DND-41 (cell line): ENCODE results near the gene CTNND1.
A peak's percentile ranks its signal among the peaks of the same experiment; 100 is the strongest.

Experiments
- ATAC-seq: fragments of 200-7000 bp; cut with Tn5 transposase; 3 replicates; pipeline ENCODE4 v1.9.1; 2021; ENCODE audit warnings: low read depth; ENCODE audit not compliant: insufficient read depth
- DNase-seq: peaks from one replicate; pipeline ENCODE4 v3.0.0-alpha.2; 2020
- H2AFZ ChIP-seq: 2 replicates; pipeline ENCODE4 v1.6.0; 2012; ENCODE audit warnings: low read depth, low read length
- H3K27ac ChIP-seq: 2 replicates; pipeline ENCODE4 v1.5.1; 2012; ENCODE audit warnings: low read length, inconsistent platforms
- H3K27me3 ChIP-seq: fragments of 200-600 bp; sonication (generic); 2 replicates; pipeline ENCODE4 v1.6.0; 2012; ENCODE audit warnings: low read length, mild to moderate bottlenecking, inconsistent platforms; ENCODE audit not compliant: insufficient read depth, poor library complexity
- H3K36me3 ChIP-seq: 2 replicates; pipeline ENCODE4 v1.5.1; 2012; ENCODE audit warnings: low read length, inconsistent platforms; ENCODE audit not compliant: insufficient read depth
- H3K4me1 ChIP-seq: 2 replicates; pipeline ENCODE4 v1.5.1; 2012; ENCODE audit warnings: mild to moderate bottlenecking, low read length; ENCODE audit not compliant: insufficient read depth
- H3K4me2 ChIP-seq: 2 replicates; pipeline ENCODE4 v1.6.0; 2012; ENCODE audit warnings: mild to moderate bottlenecking, moderate library complexity, low read length, inconsistent platforms; ENCODE audit not compliant: insufficient read depth
- H3K4me3 ChIP-seq, 2 experiments: fragments of 200-600 bp in 1 of 2; shearing (Covaris generic) in 1 of 2; 2 replicates each; pipeline ENCODE4 v1.5.1; 2012 to 2016; ENCODE audit warnings: inconsistent platforms in 2 of 2, low read length in 2 of 2, mild to moderate bottlenecking in 2 of 2, low read depth in 1 of 2, moderate library complexity in 1 of 2
- H3K79me2 ChIP-seq: 2 replicates; pipeline ENCODE4 v1.6.0; 2012; ENCODE audit warnings: low read length, inconsistent platforms; ENCODE audit not compliant: insufficient read depth
- H3K9ac ChIP-seq: 2 replicates; pipeline ENCODE4 v1.6.0; 2012; ENCODE audit warnings: low read depth, mild to moderate bottlenecking, inconsistent platforms, low read length, moderate library complexity
- H3K9me3 ChIP-seq: 2 replicates; pipeline ENCODE4 v1.5.1; 2012; ENCODE audit warnings: low read length, moderate library complexity, mild to moderate bottlenecking, inconsistent platforms; ENCODE audit not compliant: insufficient read depth, severe bottlenecking
- H4K20me1 ChIP-seq: 2 replicates; pipeline ENCODE4 v1.6.0; 2012; ENCODE audit warnings: low read length; ENCODE audit not compliant: insufficient read depth
- EZH2 ChIP-seq: IDR thresholded peaks from 3 replicates; pipeline ENCODE4 v1.6.1; 2012; ENCODE audit warnings: borderline replicate concordance, low read depth, mild to moderate bottlenecking, moderate library complexity, low read length, inconsistent platforms; ENCODE audit not compliant: severe bottlenecking
- TF ChIP-seq, protein P1 (sequence below): IDR thresholded peaks from 2 replicates; pipeline ENCODE4 v1.5.1; 2012; ENCODE audit warnings: borderline replicate concordance, low read length, moderate library complexity, mild to moderate bottlenecking; ENCODE audit not compliant: poor library complexity, severe bottlenecking; ENCODE audit errors: extremely low read depth

The CTNND1 gene

GRCh38 chr11:57741132-57742086, 20.2 kb upstream of the CTNND1 start, which contains the start of gene SELENOH:
SELENOH (plus strand) TSS chr11:57741491; CDS start chr11:57741596, 105 bp downstream.
- peaks cover 70% of the 10 kb centered on the region for H3K36me3 ChIP-seq
- peaks cover 38% of the 10 kb centered on the region for H3K79me2 ChIP-seq
- H3K4me2 ChIP-seq, result peak within 1 kb of the TSS; percentile 92
- H3K4me3 ChIP-seq, result peak within 1 kb of the TSS; percentile 68 to 76
- TF ChIP-seq, protein P1, sequence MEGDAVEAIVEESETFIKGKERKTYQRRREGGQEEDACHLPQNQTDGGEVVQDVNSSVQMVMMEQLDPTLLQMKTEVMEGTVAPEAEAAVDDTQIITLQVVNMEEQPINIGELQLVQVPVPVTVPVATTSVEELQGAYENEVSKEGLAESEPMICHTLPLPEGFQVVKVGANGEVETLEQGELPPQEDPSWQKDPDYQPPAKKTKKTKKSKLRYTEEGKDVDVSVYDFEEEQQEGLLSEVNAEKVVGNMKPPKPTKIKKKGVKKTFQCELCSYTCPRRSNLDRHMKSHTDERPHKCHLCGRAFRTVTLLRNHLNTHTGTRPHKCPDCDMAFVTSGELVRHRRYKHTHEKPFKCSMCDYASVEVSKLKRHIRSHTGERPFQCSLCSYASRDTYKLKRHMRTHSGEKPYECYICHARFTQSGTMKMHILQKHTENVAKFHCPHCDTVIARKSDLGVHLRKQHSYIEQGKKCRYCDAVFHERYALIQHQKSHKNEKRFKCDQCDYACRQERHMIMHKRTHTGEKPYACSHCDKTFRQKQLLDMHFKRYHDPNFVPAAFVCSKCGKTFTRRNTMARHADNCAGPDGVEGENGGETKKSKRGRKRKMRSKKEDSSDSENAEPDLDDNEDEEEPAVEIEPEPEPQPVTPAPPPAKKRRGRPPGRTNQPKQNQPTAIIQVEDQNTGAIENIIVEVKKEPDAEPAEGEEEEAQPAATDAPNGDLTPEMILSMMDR, result no peak
- no peak for TF ChIP-seq EZH2
- peak within 1 kb of the TSS; percentile 87 for H3K27ac ChIP-seq
- ATAC-seq (peak; percentile 94), DNase-seq (peak; percentile 99)
- H3K9ac ChIP-seq, result peak within 1 kb of the TSS; percentile 91
- H4K20me1 ChIP-seq, result peaks cover 8% of the 10 kb centered on the region; the same call in 1 of the 2 replicates
- H3K27me3 ChIP-seq, result no peaks in the 10 kb centered on the region
- no peaks in the 10 kb centered on the region for H3K9me3 ChIP-seq
- peak within 1 kb of the TSS; percentile 95 for H2AFZ ChIP-seq
- H3K4me1 ChIP-seq, result peaks cover 27% of the 10 kb centered on the region

DNA sequence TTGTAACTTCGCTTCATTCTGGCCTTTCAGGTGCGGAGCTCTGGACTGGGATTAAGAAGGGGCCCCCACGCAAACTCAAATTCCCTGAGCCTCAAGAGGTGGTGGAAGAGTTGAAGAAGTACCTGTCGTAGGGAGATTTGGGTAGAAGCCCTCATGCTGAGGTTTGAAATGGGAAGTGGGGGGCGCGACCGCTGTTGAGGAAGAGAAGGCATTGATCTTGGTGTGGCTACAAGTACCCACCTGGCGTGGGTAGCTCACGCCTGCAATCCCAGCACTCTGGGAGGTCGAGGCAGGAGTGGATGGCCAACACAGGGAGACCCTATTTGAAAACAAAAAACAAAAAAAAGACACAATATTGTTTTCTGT, 19.5 kb upstream of the CTNND1 start:
- H3K79me2 ChIP-seq, result peaks cover 33% of the 10 kb centered on the region
- peak overlapping the region; percentile 91 for H3K9ac ChIP-seq
- no peak for TF ChIP-seq EZH2
- TF ChIP-seq, protein P1, result no peak
- ATAC-seq, result no peak
- peak overlapping the region; percentile 87 for H3K27ac ChIP-seq
- H4K20me1 ChIP-seq, result peaks cover 7% of the 10 kb centered on the region; the same call in 1 of the 2 replicates
- no peaks in the 10 kb centered on the region for H3K9me3 ChIP-seq
- DNase-seq, result no peak
- H3K36me3 ChIP-seq, result peaks cover 70% of the 10 kb centered on the region
- H3K4me1 ChIP-seq, result peaks cover 27% of the 10 kb centered on the region
- no peaks in the 10 kb centered on the region for H3K27me3 ChIP-seq
- H3K4me2 ChIP-seq, result peak overlapping the region; percentile 92
- H2AFZ ChIP-seq, result peak overlapping the region; percentile 95
- H3K4me3 ChIP-seq, result peak overlapping the region; percentile 68 to 76

GRCh38 chr11:57744357-57744756, 17.2 kb upstream of the CTNND1 start:
- Histone ChIP-seq H3K9ac (no peak overlapping the region), H3K27me3 (no peaks in the 10 kb centered on the region), H2AFZ (no peak overlapping the region), H3K79me2 (peaks cover 25% of the 10 kb centered on the region), H3K4me3 (no peak overlapping the region), H3K4me1 (peaks cover 27% of the 10 kb centered on the region), H3K27ac (no peak overlapping the region), H4K20me1 (peaks cover 7% of the 10 kb centered on the region; the same call in 1 of the 2 replicates), H3K4me2 (no peak overlapping the region), H3K9me3 (no peaks in the 10 kb centered on the region), H3K36me3 (peaks cover 49% of the 10 kb centered on the region)
- no peak for ATAC-seq
- no peak for DNase-seq
- TF ChIP-seq EZH2, result no peak
- TF ChIP-seq, protein P1, result no peak
